Activated naive CD8-positive, alpha-beta T cell treated with anti-CD3 and anti-CD28 coated beads, Interleukin-2, amount 10 ng/mL, durations not matched to agents 7 days and 5 days (primary cell): ENCODE results near the gene ZDHHC13. TPM values are rescaled to one million over a fixed set of nuclear protein-coding genes. Genes with fewer than 3 reads are reported as not detected.

Experiments
- ATAC-seq: fragments of 150-1000 bp; cut with Tn5 transposase; one replicate; pipeline ENCODE4 v1.10.0; 2021; ENCODE audit warnings: low read depth, moderate library complexity
- POLR2A ChIA-PET: fragments of 350-600 bp; sonication (Branson Sonifier 250); formaldehyde crosslinking; loops from one replicate; lab custom pipeline; 2021; ENCODE audit warnings: antibody characterized with exemption; lab: Charles Lee
- DNase-seq: peaks from one replicate; pipeline ENCODE4 v3.0.0; 2021
- H3K27ac Mint-ChIP-seq: one replicate; pipeline ENCODE4 v1.8.0; 2022; ENCODE audit warnings: mild to moderate bottlenecking, mixed read lengths
- H3K27me3 Mint-ChIP-seq: one replicate; pipeline ENCODE4 v1.8.0; 2022; ENCODE audit warnings: mild to moderate bottlenecking, moderate library complexity, mixed read lengths
- H3K36me3 Mint-ChIP-seq: one replicate; pipeline ENCODE4 v1.8.0; 2021; ENCODE audit warnings: mild to moderate bottlenecking, mixed read lengths
- H3K4me1 Mint-ChIP-seq: one replicate; pipeline ENCODE4 v1.8.0; 2021; ENCODE audit warnings: mixed read lengths
- H3K4me3 Mint-ChIP-seq: one replicate; pipeline ENCODE4 v1.8.0; 2022; ENCODE audit warnings: mild to moderate bottlenecking, moderate library complexity, mixed read lengths
- H3K9me3 Mint-ChIP-seq: one replicate; pipeline ENCODE4 v1.8.0; 2021; ENCODE audit warnings: mixed read lengths
- total RNA-seq, 2 experiments: library from RNA; stranded (reverse); gene quantifications; one replicate each; pipeline ENCODE4 v1.2.3, GENCODE V29; 2021

ZDHHC13 gene
- total RNA-seq, 2 experiments from 2014 or later = 21.2 to 21.3 TPM

DNA sequence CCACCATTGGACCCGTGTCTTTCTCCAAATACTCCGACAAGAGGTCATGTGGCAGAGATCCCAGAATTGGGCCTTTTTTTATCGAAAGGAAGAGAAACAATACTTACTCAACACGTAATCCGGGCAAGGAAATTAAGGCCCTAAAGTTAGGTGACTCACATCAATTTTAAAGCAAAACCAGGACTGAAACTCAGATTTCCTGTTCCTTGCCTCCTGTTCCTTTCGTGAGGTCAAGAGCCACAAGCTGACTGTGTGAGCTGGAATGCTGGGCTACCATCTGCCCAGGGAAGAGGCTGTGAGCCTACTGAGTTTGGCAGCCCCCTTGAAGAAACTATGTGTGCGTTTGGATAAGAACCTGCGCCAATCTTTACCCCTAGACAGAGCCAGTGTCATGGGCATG is 29.3 kb upstream of the ZDHHC13 start:
- Mint-ChIP-seq H3K27ac (no peak overlapping the region), H3K4me3 (no peak overlapping the region), H3K27me3 (peaks cover 25% of the 10 kb centered on the region), H3K36me3 (peaks cover 2% of the 10 kb centered on the region), H3K4me1 (no peaks in the 10 kb centered on the region), H3K9me3 (no peaks in the 10 kb centered on the region)
- ATAC-seq (no peak), DNase-seq (no peak)
- POLR2A ChIA-PET = no interaction called here

DNA sequence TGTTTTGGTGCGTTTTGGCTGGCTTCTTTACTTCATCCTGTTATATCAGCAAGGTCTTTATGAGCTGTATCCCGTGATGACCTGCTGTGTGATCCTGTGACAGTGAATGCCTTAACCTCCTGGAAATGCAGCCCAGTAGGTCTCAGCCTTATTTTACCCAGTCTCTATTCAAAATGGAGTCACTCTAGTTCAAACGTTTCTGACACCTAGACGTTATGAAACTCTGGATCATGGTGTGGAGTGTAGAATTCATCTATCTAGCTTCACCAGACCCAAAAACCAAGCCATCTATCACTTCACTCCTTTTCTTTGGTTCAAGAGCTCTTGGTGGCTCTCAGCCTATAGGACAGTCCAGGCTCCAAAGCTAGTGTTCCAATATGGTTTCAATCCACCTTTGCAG is 28.2 kb upstream of the ZDHHC13 start:
- H3K36me3 Mint-ChIP-seq = peaks cover 2% of the 10 kb centered on the region

GRCh38 chr11:19089421-19089820 is 27.5 kb upstream of the ZDHHC13 start:
- H3K9me3 Mint-ChIP-seq = no peaks in the 10 kb centered on the region
- no peak overlapping the region for H3K4me3 Mint-ChIP-seq
- peaks cover 2% of the 10 kb centered on the region for H3K36me3 Mint-ChIP-seq
- H3K4me1 Mint-ChIP-seq = no peaks in the 10 kb centered on the region
- H3K27me3 Mint-ChIP-seq = peaks cover 32% of the 10 kb centered on the region
- ATAC-seq (no peak), DNase-seq (no peak)
- POLR2A ChIA-PET = no interaction called here
- no peak overlapping the region for H3K27ac Mint-ChIP-seq

More for the DNA sequence above, 28.2 kb upstream of the ZDHHC13 start:
- DNase-seq (no peak), ATAC-seq (no peak)
- no peak overlapping the region for H3K4me3 Mint-ChIP-seq
- POLR2A ChIA-PET = no interaction called here
- peaks cover 32% of the 10 kb centered on the region for H3K27me3 Mint-ChIP-seq
- no peak overlapping the region for H3K27ac Mint-ChIP-seq
- H3K4me1 Mint-ChIP-seq = no peaks in the 10 kb centered on the region
- no peaks in the 10 kb centered on the region for H3K9me3 Mint-ChIP-seq

GRCh38 chr11:19091366-19091765 is 25.6 kb upstream of the ZDHHC13 start:
- H3K27ac Mint-ChIP-seq = no peak overlapping the region
- no peaks in the 10 kb centered on the region for H3K9me3 Mint-ChIP-seq
- H3K4me1 Mint-ChIP-seq = no peaks in the 10 kb centered on the region
- DNase-seq = no peak
- POLR2A ChIA-PET = no interaction called here
- H3K36me3 Mint-ChIP-seq = peaks cover 2% of the 10 kb centered on the region
- ATAC-seq = no peak
- peaks cover 38% of the 10 kb centered on the region for H3K27me3 Mint-ChIP-seq
- H3K4me3 Mint-ChIP-seq = no peak overlapping the region

DNA sequence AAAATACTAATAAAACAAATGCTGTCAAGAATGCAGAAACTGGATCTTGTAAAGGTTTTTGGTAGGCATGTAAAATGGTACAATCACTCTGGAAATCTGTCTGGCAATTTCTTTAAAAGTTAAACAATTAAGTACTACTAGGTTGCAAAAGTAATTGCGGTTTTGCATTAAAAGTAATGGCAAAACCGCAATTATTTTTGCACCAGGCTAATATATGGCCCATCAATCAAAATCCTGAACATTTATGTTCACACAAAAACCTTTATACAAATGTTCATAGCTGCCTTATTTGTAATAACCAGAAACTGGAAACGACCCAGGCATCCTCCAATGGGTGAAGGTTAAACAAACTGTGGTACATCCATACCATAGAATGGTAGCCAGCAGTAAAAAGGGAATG is 24.6 kb upstream of the ZDHHC13 start:
- peaks cover 40% of the 10 kb centered on the region for H3K27me3 Mint-ChIP-seq
- POLR2A ChIA-PET = no interaction called here
- H3K36me3 Mint-ChIP-seq = peaks cover 2% of the 10 kb centered on the region
- H3K4me3 Mint-ChIP-seq = no peak overlapping the region
- ATAC-seq (no peak), DNase-seq (no peak)
- no peaks in the 10 kb centered on the region for H3K9me3 Mint-ChIP-seq
- no peak overlapping the region for H3K27ac Mint-ChIP-seq
- no peaks in the 10 kb centered on the region for H3K4me1 Mint-ChIP-seq

GRCh38 chr11:19092850-19093249 is 24.1 kb upstream of the ZDHHC13 start:
- ATAC-seq (no peak), DNase-seq (no peak)
- H3K27me3 Mint-ChIP-seq = peaks cover 40% of the 10 kb centered on the region
- no peak overlapping the region for H3K27ac Mint-ChIP-seq
- peaks cover 2% of the 10 kb centered on the region for H3K36me3 Mint-ChIP-seq
- no peaks in the 10 kb centered on the region for H3K9me3 Mint-ChIP-seq
- H3K4me3 Mint-ChIP-seq = no peak overlapping the region
- POLR2A ChIA-PET = no interaction called here
- no peaks in the 10 kb centered on the region for H3K4me1 Mint-ChIP-seq

DNA sequence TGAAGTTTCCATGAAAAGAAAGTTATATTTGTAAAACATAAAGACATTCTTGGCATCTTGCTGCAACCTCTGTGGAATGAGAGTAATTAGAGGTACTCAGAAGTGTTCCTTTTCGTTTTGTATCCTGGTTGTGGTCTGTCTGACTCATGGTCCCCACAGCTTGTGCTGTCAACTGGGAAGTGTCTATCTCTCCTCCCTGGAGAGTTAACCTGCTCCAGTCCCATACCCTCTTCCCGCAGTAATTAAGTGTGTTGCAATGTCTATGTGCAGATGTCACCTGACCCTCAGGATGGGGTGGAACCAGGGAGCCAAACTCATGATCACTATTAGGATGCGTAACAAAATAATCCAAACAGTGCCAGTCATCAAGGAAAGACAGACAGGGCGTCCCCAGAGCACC is 23.0 kb upstream of the ZDHHC13 start:
- DNase-seq (no peak), ATAC-seq (no peak)
- Mint-ChIP-seq H3K4me3 (no peak overlapping the region), H3K9me3 (no peaks in the 10 kb centered on the region), H3K4me1 (no peaks in the 10 kb centered on the region), H3K27ac (no peak overlapping the region), H3K36me3 (peaks cover 2% of the 10 kb centered on the region), H3K27me3 (peaks cover 40% of the 10 kb centered on the region)
- POLR2A ChIA-PET = no interaction called here

GRCh38 chr11:19094859-19095258 is 22.1 kb upstream of the ZDHHC13 start:
- Mint-ChIP-seq H3K27me3 (peaks cover 38% of the 10 kb centered on the region), H3K27ac (no peak overlapping the region), H3K4me1 (no peaks in the 10 kb centered on the region), H3K4me3 (no peak overlapping the region), H3K9me3 (no peaks in the 10 kb centered on the region), H3K36me3 (peaks cover 2% of the 10 kb centered on the region)
- POLR2A ChIA-PET = no interaction called here
- DNase-seq (no peak), ATAC-seq (no peak)

DNA sequence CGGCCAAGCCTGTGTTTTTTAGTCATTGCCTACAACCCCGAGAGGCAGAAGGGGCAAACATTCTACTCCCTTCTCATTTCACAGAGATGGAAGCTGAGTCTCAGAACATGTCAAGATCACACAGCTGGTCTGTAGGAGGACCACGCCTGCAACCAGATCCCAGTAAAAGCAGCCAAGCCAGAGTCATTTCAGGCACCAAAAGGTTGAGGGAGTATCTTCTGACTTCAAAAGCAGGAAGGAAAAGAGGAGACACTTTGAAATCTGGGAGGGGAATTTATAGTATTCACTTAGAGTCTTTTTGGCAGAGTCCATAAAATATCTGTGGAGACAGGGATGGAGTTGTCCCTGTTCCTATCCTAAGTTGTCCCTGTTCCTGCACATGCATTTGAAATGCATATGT is 17.9 kb upstream of the ZDHHC13 start:
- H3K4me3 Mint-ChIP-seq = no peak overlapping the region
- H3K36me3 Mint-ChIP-seq = no peaks in the 10 kb centered on the region
- POLR2A ChIA-PET = no interaction called here
- H3K27ac Mint-ChIP-seq = no peak overlapping the region
- DNase-seq (no peak), ATAC-seq (no peak)
- no peaks in the 10 kb centered on the region for H3K9me3 Mint-ChIP-seq
- no peaks in the 10 kb centered on the region for H3K4me1 Mint-ChIP-seq
- peaks cover 18% of the 10 kb centered on the region for H3K27me3 Mint-ChIP-seq

DNA sequence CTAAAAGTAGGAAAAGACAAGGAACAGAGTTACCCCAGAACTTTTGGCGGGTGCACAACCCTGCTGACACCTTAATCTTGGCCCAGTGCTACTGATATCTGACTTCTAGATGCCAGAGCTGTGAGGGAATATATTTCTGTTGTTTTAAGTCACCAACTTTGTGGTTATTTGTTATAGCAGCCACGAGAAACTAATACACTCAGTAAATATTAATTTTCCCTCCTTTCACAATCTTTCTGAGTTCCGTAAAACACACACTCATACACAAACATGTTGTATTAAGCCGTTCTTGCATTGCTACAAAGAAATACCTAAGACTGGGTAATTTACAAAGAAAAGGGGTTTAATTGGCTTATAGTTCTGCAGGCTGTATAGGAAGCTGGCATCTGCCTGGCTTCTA is 16.1 kb upstream of the ZDHHC13 start:
- ATAC-seq = no peak
- H3K27ac Mint-ChIP-seq = no peak overlapping the region

GRCh38 chr11:19101796-19102520 is 15.0 kb upstream of the ZDHHC13 start:
- H3K36me3 Mint-ChIP-seq = no peaks in the 10 kb centered on the region
- H3K27me3 Mint-ChIP-seq = peaks cover 8% of the 10 kb centered on the region
- POLR2A ChIA-PET = no interaction called here
- ATAC-seq (no peak), DNase-seq (no peak)
- no peaks in the 10 kb centered on the region for H3K9me3 Mint-ChIP-seq
- H3K4me3 Mint-ChIP-seq = no peak overlapping the region
- H3K27ac Mint-ChIP-seq = no peak overlapping the region
- no peaks in the 10 kb centered on the region for H3K4me1 Mint-ChIP-seq

More for the DNA sequence above, 16.1 kb upstream of the ZDHHC13 start:
- Mint-ChIP-seq H3K27me3 (peaks cover 14% of the 10 kb centered on the region), H3K4me1 (no peaks in the 10 kb centered on the region), H3K9me3 (no peaks in the 10 kb centered on the region), H3K4me3 (no peak overlapping the region), H3K36me3 (no peaks in the 10 kb centered on the region)
- POLR2A ChIA-PET = no interaction called here
- no peak for DNase-seq

DNA sequence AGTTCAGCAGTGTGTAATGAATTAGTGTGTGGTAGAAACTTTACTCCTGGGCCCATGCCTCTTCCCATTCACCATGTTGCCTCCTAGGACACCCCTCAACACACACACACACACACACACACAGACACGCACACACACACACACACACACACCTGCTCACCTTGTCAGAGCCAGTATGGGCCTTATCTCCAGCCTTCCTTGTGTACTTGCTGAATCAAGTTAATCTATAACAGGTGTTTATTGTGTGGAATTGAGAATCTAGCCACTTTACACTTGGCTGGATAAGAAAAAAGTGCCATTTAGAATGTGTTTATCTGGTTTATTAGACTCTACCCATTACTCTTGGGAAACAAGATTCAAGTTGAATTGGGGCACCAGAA is 14.5 kb upstream of the ZDHHC13 start:
- POLR2A ChIA-PET = no interaction called here
- H3K4me3 Mint-ChIP-seq = no peak overlapping the region
- ATAC-seq (no peak), DNase-seq (no peak)
- H3K9me3 Mint-ChIP-seq = no peaks in the 10 kb centered on the region
- H3K36me3 Mint-ChIP-seq = no peaks in the 10 kb centered on the region
- H3K27ac Mint-ChIP-seq = no peak overlapping the region
- peaks cover 7% of the 10 kb centered on the region for H3K27me3 Mint-ChIP-seq
- no peaks in the 10 kb centered on the region for H3K4me1 Mint-ChIP-seq

- Mint-ChIP-seq H3K9me3 (no peaks in the 10 kb centered on the region), H3K36me3 (no peaks in the 10 kb centered on the region), H3K27ac (no peak overlapping the region), H3K4me3 (no peak overlapping the region), H3K27me3 (peaks cover 7% of the 10 kb centered on the region), H3K4me1 (no peaks in the 10 kb centered on the region)
- POLR2A ChIA-PET = no interaction called here
- ATAC-seq (no peak), DNase-seq (no peak)
Observed at GRCh38 chr11:19105011-19105410, 12.0 kb upstream of the ZDHHC13 start.

- H3K4me3 Mint-ChIP-seq = no peak overlapping the region
- no peaks in the 10 kb centered on the region for H3K36me3 Mint-ChIP-seq
- ATAC-seq (no peak), DNase-seq (no peak)
- no peak overlapping the region for H3K27ac Mint-ChIP-seq
- no peaks in the 10 kb centered on the region for H3K9me3 Mint-ChIP-seq
- POLR2A ChIA-PET = no interaction called here
- no peaks in the 10 kb centered on the region for H3K4me1 Mint-ChIP-seq
- H3K27me3 Mint-ChIP-seq = peaks cover 9% of the 10 kb centered on the region
Observed at GRCh38 chr11:19107125-19107524, 9.8 kb upstream of the ZDHHC13 start.
